Stimulated activated CD8-positive, alpha-beta memory T cell treated with anti-CD3 and anti-CD28 coated beads, Interleukin-4, amount 100 ng/mL, for 4 hours (primary cell): ENCODE results near the gene SLC1A3.

Experiments used
- DNase-seq, 2 donors: peaks; one replicate each; pipeline ENCODE4 v3.0.0-alpha.2; 2020; ENCODE audit warnings: low read depth in 2 of 2, low spot score in 1 of 2

SLC1A3 gene

GRCh38 chr5:36654564-36654963, 48.2 kb downstream of the SLC1A3 start:
- DNase-seq: no peak

DNA sequence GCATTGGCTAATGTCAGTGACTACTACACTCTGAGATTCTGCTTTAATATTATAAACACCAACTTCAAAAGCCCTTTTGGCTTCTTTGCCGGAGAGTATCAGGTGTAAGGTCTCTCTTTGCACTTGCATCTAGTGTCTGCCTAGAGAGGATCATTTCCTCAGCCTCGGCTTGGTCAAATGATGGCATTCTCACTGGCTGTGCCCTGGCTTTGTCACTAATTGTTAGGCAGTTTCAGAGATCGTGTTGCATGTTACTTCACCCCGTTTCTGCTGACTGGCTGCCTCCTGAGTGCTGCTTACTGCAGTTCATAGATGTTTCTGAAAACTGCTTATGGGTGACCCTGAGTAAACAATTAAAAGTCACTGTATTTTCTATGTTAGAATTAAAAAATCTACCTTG, 48.8 kb downstream of the SLC1A3 start:
- no peak for DNase-seq

DNA sequence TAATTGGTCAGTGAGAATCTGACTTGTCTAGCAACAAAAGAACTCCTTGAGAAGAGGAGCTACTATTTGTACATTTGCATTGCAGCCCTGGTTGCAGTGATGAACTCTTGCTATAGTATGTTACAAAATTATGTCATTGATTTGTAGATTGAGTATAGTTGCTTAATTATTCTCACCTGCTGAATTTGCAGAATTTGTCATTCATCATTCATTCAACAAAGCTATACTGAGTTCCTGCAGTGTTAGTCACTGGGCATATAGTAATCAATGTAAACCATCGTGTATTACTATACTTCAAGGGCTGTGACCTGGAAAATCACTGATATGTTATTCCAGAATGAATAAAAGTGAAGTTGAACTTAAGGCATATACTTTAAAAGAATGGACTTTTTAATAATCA, 50.1 kb downstream of the SLC1A3 start:
- no peak for DNase-seq

DNA sequence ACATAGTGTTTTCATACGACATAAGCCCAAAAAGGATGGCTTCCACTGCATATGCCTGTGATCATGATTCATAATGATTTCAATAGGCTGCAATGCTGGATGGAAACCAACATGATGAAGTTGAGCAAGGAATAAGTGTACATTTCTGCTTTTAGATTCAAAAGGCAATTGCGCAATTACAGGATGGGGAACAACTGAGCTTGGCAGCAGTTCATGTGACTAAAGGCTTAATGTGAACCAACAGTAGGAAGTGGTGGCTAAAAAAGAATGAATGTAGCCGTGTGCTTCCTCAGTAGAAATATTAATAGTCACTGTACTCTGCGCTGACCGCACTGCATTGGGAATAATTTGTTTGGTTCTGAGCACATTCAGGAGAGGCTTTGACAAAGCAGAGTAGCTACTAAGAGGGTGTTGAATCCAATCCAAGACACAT, 51.2 kb downstream of the SLC1A3 start:
- no peak for DNase-seq

GRCh38 chr5:36658038-36658756, 51.8 kb downstream of the SLC1A3 start:
- DNase-seq: no peak

GRCh38 chr5:36659411-36659810, 53.0 kb downstream of the SLC1A3 start:
- no peak for DNase-seq

DNA sequence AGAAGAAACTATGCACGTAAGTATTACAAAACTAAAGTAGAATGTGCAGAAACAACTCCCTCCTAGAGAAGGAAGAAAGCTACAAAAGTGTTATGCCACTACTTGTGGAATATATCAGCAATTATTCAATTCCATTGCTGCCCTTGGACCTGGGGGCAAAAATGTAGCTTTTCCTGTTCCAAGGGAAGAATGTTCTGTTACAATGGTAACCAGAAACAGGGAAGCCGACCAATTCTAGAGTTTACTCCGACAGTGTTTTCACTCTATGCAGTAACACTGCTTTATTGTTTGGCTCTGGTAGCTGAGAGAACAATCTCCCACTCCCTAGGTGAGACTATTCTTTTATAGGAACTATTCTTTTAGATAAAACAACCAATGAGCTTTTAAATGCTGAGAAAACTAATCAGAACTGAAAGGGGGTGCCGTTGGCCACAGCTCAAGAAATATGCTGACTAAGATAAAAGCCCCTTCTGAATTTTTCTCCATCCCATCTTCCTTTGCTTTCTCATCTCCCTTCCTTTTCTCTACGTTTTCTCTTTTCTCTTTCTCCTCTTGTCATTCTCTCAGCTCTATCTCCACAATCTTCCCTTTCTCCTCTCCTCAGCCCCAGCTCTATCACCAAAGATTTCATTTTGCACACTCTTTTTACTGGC, 54.1 kb downstream of the SLC1A3 start:
- no peak for DNase-seq

- no peak for DNase-seq
Measured at GRCh38 chr5:36661456-36662220, 55.2 kb downstream of the SLC1A3 start.

DNA sequence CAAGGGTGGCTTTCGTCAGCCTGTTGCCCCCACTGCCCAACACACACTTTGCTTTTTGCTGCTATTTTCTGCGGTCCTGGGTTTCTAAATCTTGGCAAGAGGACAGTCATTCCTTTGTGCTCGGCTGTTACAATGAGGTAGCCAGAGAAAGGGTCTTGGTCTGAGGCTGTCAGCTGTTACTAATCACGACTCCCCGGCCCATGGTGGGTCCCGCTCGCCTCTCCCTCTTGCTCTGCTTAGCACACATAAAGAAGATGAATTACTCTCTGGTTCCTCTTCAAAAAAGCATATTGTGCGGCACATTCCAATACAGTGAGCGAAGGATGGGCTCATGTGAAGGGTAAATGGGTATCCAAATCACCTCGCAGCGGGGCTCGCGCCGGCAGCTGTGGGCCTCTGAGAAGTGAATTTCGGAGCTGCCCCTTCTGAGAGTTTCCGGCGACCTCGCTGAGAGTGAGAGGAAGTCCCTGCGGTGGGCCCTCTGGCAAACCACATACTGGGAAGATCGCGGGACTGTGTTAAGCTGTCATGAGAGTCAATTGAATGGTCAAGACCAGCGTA, 56.0 kb downstream of the SLC1A3 start:
- DNase-seq: no peak

DNA sequence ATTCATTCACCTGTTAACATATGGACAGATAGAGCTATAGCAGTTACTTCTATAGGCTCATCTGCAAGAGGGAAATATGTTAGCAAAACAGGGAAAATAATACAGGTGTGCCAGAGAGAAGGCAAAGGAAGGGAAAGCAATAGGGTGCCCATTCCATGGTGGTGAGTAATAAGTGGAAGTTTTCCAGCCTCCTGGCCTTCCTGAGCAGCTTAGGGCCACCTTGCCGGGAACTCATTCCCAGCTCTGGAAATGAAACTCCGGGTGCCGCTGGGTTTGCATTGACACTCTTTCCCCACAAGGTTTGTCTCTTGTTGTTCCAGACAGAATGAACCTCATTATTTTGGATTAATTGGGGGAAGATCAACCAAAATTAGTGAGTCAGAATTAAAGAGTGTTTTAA, 58.4 kb downstream of the SLC1A3 start:
- DNase-seq: no peak

DNA sequence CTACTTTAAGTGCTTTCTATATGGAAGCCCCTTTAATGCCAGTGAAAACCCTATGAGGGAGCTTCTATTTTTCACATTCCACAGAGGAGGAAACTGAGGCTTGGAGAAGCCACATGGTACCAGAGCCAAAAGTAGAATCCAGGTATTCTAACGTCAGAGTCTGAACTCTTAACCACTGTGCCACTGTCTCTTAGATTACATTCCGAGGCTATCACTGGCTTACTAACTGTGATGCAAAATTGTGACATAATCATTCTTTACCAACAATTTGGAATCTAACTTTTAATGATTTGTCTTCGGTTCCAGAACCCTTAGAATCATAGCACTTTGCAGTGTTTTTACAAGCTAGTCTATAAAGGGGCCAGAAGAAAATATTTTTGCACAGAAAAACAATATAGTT, 59.2 kb downstream of the SLC1A3 start:
- DNase-seq: no peak

DNA sequence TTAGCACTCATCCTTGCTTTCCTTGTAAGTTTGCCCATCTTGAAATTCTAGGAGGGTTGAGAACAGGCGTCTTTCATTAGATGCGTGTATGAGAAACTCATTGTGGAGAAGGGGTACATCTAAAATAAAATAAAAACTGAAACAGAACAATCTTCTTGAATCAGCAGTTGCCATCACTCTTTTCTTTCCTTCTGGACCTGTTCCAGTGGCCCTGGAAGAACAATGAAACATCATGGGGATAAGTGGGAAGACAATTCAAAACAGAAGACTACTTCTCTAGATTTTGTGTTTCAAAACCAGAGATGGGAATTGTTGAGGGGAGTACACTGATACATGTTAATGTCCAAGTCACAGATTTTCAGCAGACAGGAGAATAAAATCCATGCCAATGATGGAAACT, 59.9 kb downstream of the SLC1A3 start:
- no peak for DNase-seq

DNA sequence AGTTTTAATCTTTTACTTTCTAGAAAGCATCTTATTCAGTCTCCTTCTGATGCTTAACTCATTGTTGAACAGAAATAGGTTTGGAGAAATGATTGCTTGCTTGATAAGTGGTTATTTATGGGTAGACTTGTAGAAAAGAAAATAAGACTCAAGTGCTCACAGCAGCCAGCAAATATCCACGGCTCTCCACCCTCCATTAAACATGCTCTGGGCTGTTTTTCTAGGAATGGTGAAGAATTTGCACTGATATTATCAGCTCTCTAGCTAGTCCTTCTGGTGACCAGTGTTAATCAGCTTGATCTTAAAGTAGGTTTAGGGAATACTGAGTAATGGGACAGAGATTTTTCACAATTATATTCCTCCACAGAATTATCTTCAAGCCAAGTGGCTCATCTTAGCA, 60.6 kb downstream of the SLC1A3 start:
- no peak for DNase-seq

GRCh38 chr5:36667824-36668223, 61.4 kb downstream of the SLC1A3 start:
- no peak for DNase-seq

DNA sequence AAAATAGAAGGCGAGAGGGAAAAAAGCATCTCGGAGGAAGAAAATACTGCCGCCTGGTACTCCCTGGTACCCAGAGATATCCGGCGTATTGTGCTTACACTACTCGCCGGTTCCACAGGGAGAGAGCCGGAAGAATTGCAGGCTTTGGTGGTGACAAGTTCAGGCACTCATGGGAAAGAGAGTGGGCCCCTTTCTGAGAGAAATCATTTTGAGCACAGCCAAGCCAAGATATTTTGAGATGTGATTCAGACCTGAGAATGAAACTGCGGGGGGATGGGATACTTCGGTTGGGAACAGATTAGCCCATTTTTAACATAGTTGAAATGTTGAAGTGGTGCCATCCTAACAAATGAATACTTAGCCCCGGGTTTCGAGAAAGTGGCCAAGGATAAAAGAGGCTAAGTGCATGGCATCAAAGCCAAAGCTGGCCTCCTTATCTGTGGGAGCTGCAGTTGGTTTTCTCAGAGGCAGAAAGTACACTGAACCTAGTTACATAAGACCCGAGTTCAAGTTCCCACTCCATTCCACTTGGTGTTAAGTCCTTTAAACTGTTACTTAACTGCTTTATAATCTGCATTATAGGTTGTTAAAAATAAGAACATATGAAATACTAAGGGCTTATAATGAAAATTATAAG, 62.7 kb downstream of the SLC1A3 start:
- DNase-seq: no peak

DNA sequence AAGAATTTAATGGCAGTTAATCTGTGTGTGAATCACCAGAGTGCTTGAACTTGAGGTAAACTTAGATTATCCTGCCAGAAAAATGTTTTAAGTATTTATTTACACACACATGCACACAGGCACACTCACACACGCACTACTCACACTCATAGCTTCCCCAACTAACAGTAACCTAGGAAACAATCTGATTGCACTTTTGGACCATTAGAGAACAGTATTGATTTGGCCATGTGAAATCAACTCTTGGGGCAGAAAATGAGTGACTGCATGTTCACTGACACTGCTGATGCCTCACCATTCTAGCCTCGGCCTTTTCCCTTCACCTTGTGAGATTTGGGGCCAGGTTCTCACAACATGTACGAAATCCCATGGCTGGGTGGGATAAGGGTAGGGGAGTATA, 64.1 kb downstream of the SLC1A3 start:
- DNase-seq: no peak

DNA sequence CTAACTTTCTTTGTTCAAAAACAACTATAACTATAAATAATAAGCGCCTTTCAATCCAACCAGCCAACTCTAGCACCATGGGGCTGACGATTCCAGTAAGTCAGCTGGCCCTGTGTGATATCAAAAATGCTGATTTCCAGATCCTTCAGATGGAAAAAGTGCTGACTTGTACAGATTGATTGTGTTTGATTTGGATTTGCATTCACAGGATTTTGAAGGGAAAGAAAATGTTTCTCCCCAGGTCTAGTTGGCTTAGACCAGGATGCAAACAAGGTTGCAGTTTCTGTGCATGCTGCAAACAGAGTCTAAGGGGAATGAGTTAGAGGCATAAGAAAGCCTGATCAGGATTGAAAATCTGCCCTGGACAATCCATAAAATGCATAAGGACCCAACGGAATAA, 68.9 kb downstream of the SLC1A3 start:
- no peak for DNase-seq

DNA sequence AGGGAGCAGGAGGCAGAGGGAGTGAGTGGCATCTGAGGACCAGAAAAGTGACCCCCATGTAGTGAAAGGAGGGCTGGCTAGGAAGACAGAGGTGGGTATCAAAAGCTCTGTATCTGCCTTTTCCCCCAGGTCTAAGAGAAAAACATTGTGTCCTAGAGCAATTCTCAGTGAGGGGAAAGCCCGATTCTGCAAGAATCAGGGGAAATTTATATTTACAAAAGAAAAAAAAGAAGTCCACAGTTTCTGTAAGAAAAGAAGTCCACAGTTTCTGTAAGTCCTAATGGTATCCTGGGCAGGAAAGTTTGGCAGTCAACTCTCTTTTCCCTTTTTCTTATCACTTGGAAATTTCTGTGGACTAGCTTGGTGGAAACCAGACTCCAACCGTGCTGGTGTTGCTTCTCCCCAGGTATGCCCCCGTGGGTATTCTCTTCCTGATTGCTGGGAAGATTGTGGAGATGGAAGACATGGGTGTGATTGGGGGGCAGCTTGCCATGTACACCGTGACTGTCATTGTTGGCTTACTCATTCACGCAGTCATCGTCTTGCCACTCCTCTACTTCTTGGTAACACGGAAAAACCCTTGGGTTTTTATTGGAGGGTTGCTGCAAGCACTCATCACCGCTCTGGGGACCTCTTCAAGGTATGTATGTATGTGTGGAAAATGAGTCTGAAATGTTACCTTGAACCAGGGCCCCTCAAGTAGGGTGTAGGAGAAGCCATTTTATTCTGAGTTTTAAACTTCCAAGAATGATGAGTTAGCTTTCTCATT, 73.0 kb downstream of the SLC1A3 start:
- no peak for DNase-seq

- DNase-seq: no peak
Measured at GRCh38 chr5:36680066-36680465, 73.7 kb downstream of the SLC1A3 start.

GRCh38 chr5:36681711-36682110, 75.3 kb downstream of the SLC1A3 start:
- no peak for DNase-seq

- DNase-seq: no peak
Measured at GRCh38 chr5:36682499-36682898, 76.1 kb downstream of the SLC1A3 start.
